Measurements from ENCODE around the gene XAB2.

XAB2 gene

DNA sequence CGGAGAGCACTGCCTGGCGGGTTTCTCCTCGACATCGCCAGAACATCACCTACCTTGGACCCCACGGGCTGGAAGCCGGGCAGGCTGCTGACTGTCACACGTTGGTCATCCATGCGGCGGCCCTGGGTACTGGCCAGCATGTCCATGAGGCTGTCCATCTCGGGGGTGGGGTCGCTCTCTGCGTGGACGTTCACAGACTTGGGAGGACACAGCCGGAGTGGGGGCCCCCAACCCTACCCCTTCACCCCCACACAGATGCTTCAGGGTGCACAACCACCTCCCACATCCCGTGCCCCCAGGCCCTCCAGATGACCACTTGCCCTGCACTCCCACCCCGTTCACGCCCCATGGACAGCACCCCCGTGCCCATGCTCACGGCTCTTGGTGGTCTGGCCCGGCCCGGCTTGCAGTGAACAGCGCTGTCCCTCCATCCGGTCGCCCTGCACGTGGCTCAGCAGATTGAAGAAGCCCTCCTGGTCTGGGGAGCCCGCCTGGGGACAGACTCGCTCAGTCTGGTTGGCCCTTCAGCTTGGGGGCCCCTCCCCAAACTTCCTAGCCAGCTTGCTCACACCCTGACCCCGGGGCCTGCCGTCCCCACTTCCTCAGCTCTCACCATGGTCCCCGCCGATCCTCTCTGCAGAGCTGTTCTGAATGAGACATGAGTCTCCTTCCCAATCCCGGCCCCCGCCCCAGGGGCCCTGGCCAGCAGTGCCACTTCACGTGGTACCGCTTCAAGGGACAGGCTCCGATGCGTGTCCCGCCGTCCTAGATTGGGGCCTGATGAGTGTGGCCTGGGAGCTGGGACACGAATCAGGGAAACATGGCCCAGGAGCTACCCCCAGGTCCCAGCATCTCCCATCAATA lies 3.2 kb upstream of the XAB2 start:
- no peak for DNase-seq

DNA sequence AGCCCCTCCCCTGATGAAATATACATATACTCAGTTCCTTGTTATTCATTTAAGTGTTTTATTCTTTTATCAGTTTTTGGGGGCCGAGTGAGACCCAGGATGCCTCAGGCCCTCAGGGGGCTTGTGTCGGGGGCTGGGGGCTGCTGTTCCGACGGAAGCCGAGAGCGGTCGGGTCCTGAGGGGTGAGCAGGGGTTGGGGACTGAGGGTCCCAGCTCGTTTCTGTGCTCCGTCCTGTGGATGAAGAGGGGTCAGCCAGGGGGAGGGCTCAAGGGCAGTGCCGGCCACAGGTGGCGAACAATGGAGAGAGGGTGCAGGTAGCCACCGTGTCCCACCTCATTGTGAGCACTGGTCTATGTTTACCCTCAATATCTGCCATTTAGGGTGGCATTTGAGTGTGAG lies 2.2 kb upstream of the XAB2 start:
- DNase-seq: no peak

DNA sequence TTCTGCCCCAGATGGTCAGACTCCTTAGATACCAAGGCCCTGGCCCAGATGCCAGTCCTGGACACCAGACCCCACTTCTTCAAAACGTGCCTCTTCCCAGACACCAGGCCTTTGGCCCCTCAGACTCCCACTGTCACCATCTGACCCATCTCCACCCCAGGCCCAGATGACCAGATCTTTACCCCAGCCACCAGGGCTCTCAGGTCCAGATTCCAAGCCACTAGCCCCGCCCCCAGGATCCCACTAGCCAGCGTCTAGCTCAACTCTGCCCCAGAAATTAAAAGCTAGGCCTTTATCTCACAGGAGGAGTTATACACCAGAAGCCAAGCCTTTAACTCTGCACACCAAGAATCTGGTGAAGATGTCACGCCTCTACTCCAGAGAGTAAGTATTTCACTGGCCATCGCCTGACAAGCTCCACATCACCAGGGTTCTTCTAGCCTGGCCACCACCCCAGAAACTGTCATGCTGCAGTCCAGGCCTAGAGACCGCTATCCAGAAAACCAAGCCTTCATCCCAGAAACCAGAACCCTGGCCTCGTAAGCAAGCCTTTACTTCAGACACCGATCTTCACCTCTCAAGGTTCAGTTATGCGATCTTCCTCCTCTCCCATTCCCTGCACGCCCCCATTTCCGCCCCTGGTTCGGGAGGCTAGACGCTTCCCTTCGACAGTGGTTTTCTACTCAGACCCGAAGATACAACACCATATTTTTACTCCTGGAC lies 595 bp downstream of the XAB2 start:
- no peak for DNase-seq

DNA sequence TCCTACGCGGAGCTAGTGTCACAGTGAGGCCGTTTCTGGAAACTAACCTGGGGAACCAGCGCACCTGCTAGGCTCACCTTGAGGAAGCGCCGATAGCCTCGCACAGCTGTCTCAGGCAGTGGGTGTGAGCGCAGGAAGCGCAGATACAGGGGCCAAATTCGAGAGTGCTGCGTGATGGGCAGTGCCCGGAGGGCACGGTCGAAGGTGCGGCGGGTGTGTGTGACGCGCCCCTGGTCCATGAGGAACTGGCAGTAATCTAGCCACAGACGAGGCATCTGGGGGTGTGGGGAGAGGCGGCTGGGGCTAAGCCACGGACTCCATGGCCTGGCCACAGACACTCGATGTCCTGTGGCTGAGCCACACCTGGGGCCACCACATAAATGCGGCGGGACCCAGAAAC lies 2.2 kb downstream of the XAB2 start:
- no peak for DNase-seq

DNA sequence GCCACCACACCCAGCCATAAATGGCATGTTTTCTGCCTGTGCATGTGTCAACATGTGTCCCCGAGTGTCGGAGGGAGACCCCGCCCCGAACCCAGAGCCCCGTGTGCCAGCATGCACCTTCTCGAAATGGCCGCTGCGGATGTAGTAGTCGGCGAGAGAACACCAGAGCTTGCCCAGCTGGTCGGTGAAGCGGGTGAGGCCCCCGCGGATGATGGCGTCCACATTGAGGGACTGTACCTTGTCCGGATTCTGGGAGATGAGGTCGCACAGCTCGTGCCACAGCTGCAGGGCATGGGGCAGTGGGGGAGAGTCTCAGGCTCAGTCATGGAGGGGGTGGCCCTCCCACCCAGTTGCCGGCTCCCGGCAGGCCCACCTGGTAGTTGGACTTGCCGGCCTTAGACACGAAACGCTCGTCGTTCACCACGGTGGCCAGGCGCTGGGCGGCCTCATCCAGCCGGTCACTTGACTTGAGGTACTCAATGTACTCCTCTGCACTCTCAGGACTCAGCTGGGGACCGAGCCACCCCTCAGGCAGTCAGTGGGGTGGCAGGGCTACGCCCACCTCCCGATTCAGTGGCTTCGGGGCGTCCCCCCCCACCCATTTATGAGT lies 3.5 kb downstream of the XAB2 start:
- DNase-seq: no peak

DNA sequence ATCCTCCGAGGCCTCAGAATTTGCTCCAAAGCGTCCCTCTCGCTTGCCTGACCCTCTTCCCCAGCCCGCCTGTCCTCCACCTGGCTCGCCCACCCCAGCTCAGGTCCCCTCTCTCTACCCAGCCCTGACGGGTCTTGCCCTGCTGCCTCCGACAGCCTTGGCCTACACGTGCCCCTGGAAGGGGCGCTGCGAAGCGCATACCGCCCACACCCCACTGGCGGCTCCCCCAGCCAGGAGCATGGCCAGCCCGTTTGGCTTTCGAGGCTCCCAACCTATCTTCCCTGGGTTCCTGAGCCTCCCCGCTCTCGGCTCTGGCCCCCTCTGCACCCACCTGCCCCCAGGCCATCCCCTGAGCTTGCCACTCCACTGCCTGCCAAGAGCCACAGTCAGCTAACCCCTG lies 4.5 kb downstream of the XAB2 start:
- no peak for DNase-seq

DNA sequence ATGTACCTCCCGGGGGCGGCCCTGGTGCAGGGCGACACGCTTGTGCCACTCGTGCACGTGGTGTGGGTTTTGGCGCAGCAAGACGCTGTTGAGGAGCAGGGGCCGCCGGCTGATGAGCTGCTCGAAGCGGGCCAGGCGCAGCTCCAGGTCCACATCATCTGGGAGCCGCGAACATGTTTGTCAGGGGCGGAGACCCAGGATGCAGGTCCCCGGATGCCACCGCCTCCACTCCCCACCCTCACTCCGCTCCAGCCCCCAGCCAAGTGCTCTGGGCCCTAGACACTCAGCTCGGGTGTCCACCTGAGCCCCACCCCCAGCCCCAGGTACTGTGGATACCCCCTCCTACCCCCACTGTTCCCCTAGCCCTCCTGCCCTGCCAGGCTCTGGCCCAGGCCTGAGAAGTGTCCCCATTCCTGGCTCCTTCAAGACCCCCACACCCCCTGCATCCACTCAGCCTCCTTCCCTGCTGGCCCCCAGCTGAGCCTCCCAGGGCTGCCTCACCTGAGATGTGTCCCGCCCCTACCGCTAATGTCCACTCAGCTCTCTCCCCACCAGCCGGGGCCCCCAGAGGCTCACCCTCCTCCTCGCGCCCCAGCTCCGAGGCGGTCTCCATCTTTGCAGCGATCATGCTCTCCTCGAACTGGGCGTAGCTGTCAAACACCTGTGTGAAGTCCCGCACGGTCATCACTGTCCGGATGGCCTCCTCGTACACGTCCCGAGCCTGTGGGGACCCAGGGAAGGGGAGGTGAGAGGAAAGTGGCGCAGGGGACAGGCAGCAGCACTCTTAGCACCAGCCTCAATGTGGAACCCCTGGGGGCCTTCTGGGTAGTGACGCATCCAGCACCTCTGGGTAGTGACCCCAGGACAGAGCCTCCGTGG lies 5.4 kb downstream of the XAB2 start:
- DNase-seq: no peak

DNA sequence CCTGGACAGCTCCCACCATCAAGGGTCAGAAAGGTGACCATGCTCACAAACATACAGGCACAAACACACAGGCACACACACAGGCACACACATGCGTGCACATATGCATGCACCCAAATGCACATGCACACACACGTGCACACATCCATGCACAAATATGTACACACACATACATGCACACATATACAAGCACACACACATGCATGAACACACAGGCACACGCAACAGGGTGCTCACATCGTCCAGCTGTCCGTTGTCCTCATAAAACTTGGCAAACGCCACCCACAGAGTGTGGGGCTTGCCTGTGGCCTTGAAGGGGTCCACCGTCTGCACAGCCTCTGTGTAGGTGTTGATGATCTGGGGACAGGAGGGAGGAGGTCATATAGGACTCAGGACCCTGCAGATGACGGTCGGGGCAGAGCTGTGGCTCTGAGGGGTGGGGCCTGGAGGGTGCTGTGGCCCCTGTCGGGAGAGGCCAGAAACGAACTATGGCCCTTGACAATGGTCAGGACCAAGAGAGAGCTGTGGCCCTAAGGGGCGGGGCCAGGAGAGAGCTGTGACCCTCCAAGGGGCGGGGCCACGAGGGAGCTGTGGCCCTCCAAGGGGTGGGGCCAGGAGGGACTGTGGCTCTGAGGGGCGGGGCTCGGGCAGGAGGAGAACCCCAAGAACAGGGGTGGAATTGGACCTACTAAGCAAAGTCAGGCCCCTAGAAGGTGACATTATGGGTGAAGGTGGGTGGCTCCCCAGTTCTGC lies 6.2 kb downstream of the XAB2 start:
- DNase-seq: no peak

DNA sequence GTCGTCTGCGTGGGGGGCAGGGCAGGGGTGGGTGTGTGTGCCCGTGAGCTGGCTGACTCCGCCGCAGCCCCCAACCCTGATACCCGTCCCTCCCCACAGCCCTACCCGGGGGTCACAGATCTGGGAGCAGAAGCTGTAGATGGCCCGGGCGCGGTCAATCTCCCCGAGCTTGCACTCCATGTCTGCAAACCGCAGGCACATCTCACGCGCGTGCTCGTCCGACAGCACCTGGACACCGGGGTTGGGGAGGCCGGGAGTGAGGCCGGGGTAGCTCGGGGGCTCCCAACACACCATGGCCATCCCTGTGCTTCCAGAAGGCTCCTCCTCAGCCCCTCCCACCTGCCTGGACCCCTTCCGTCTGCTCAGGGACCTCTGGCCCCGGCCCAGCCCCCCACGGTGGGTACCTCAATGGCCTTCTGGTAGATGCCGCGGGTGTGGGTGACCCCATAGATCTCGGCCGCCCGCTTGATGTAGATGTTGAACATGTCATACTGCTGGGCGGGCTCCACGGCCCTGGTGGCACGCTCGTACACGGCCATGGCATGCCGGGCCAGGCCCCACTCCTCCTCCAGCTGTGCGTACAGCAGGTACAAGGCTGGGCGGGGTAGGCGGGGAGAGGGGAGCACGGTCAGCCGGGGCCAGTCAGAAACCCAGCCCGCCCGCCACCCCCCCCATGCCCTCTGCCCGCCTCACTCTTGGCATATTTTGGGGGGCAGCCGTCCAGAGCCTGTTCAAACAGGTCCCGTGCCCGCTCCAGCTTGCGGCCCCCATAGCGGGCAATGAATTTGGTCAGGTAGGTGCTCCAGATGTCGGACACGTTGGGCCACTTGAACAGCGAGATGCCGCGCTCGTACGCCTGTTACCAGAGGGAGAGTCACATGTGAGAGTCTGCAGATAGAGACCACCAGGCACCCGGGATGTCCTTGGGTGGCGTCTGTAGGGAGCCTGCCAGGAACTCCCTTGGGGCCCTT lies 8.6 kb downstream of the XAB2 start:
- DNase-seq: no peak

DNA sequence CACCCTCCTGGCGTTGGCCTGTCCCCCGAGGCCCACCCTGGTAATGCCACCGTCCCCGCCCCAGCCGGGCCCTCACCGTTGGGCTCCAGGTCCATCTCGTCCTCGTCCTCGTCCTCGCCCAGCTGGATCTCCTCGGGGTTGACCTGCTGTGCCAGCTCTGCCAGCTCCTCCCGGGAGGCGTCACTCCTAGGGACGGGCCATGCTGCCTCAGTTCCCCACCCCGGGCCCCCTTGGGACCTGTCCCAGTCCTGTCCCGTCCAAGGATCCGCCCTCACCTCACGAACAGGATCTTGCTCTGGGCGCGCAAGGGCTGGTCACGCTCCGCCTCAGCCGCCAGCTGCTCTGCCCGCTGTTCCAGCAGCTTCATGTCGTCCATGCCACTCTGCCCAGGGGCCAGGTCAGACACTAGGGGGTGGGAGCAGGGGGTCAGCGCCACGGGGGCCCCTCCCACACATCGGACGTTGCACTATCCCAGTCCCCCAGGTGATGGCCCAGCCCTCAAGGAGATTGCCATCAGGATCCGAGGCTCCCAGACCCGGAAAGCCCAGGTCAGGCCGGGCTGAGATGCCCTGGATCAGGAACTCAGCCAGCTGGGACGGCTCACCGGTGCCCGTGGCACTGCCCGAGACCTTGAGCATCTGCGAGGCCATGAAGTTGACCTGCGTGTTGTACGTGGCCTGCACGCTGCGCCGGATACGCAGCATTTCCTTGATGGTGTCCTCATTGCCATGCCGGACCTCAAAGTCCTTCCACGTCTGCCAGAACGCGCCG lies 9.5 kb downstream of the XAB2 start:
- DNase-seq: no peak

DNA sequence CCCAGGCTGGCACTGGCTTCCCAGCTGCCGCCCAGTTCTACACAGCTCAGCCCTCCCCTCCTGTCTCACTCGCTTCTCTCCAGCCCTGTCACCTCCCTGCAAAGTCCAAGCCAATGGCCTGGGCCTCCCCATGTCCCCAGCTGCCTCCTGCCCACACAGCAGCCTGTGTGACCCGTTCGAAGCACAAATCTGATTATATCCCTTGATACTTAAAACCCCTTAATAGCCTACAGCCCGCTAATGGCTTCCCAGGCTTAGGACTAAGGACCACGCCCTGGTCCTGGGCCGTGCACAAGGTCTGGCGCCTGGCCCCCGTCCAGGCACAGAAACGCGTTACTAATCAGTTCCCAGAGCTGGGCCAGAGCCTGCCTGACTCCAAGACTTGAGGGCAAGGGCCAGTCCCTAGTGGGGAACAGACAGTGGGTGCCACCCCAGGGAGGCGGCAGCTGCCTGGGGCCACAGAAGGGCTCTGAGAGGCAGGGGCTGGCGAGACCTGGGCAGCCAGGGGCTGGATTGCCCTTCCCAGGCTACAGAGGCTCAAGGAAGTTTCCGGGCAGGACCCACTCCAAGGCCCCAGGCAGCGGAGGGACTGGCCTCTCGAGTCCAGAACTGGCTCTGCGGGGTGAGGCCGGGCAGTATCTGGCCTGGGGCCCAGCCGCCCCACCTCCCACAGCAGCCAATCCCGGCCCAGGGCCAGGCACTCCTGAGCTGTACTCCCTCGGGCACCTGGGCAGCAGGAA lies 10.4 kb downstream of the XAB2 start:
- no peak for DNase-seq

DNA sequence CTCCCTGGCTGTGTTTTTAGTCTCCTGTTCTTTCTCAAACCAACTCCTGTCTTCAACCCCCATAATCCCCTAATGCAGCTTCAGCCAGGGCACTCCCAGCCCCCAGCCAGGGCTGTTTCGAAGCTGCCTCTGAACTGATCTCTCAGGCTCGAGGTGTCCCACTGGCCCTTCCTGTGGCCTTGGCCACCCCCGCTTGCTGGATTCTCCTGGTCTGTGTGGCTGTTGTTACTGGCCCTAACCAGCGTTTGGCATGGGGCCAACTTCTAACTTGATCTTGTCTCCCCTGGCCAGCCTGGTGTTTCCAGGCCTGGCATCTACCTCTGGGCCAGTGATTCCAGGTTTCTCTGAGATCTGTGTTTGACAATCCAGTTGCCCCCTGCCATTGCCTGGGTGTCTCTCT lies 11.0 kb downstream of the XAB2 start:
- no peak for DNase-seq

DNA sequence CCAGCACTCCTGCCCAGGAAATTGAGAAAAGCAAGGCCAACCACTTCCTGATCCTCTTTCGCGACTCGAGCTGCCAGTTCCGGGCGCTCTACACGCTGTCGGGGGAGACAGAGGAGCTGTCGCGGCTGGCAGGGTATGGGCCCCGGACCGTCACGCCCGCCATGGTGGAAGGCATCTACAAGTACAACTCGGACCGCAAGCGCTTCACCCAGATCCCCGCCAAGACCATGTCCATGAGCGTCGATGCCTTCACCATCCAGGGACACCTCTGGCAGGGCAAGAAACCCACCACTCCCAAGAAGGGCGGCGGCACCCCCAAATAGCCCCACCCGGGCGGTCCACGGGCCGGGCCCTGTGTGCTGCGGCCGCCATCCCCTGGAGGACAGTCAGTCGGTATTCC lies 11.6 kb downstream of the XAB2 start:
- no peak for DNase-seq

DNA sequence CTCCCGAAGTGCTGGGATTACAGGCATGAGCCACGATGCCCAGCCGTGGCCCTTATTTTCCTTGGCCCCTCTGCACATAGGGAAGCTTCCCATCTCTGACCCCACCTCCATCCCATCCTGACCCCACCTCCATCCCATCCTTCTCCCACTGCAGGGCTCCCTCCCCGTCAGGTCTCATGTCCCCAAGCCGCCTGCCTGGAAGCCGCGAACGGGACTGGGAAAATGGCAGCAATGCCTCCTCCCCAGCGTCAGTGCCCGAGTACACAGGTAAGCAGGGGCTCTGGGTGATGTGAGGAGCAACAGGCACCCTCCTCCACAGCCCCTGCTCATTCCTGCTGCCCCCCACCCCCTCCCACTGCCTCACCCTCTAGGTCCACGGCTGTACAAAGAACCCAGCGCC lies 12.2 kb downstream of the XAB2 start:
- no peak for DNase-seq

DNA sequence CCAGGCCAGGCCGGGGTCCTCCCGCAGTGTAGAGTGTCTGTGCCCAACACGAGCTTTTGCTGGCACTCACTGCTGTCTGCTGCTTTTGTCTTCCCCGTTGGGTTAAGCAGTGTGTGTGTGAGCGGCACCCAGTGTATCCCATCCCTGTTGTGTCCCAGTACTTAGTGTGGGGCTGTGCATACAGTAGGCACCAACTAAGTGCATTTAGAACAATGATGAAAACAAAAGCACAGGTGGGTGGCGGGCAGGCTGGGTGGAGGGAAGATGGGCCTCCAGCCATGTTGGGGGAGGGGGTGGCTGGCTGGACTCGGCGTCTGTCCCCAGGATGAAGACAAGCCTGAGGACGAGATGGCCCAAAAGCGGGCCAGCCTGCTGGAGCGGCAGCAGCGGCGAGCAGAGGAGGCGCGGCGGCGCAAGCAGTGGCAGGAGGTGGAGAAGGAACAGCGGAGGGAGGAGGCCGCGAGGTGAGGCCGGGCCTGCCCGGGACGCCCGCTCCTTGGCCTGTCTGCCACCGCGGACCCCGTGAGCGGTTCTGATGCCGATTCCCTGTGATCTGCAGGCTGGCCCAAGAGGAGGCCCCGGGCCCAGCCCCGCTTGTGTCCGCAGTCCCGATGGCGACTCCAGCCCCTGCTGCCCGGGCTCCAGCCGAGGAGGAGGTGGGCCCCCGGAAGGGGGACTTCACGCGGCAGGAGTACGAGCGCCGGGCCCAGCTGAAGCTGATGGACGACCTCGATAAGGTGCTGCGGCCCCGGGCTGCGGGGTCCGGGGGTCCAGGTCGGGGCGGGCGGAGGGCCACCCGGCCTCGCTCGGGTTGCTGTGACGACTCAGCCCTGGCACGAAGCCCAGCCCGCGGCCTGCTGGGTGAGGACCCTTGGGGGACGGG lies 14.2 kb downstream of the XAB2 start:
- no peak for DNase-seq

DNA sequence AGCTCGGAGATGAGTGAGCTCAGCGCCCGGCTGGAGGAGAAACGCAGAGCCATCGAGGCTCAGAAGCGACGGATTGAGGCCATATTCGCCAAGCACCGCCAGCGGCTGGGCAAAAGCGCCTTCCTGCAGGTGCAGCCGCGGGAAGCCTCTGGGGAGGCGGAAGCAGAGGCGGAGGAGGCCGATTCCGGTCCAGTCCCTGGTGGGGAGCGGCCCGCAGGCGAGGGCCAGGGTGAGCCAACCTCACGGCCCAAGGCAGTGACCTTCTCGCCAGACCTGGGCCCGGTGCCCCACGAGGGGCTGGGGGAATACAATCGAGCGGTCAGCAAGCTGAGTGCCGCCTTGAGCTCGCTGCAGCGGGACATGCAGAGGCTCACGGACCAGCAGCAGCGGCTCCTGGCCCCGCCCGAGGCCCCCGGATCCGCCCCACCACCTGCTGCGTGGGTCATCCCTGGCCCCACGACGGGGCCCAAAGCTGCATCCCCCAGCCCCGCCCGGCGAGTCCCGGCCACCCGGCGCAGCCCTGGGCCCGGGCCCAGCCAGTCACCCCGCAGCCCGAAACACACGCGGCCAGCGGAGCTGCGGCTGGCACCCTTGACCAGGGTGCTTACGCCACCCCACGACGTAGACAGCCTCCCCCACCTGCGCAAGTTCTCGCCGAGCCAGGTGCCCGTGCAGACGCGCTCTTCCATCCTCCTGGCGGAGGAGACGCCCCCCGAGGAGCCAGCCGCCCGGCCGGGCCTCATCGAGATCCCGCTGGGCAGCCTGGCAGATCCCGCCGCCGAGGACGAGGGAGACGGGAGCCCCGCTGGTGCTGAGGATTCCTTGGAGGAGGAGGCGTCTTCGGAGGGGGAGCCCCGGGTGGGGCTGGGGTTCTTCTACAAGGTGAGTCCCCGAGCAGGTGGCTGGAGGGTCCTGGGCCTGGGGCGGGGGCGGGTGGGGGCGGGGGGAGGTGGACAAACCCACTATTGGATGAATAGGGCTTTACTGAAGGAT lies 16.8 kb downstream of the XAB2 start:
- DNase-seq: no peak

Data from effector CD4-positive, alpha-beta T cell (primary cell).